Panc1 (cell line): Measurements from ENCODE around the gene CYB5R3. TPM values are rescaled to one million over a fixed set of nuclear protein-coding genes. Genes with fewer than 3 reads are reported as not detected.
A peak's percentile ranks its signal among the peaks of the same experiment; 100 is the strongest.

Source experiments
- ATAC-seq: fragments of 200-7000 bp; cut with Tn5 transposase; 2 replicates; pipeline ENCODE4 v1.9.1; 2020; ENCODE audit warnings: mild to moderate bottlenecking, moderate library complexity
- BruUV-seq: library from RNA; stranded (reverse); fragments of 400-500 nt; replicated peaks from 2 replicates; lab custom pipeline; 2021; lab: Mats Ljungman, UMichigan
- CTCF ChIA-PET: fragments of 300-600 bp; sonication (Branson Sonifier 250); formaldehyde crosslinking; loops from one replicate; lab custom pipeline; 2022; ENCODE audit warnings: antibody characterized with exemption; lab: Charles Lee
- POLR2A ChIA-PET: fragments of 300-600 bp; sonication (Branson Sonifier 250); formaldehyde crosslinking; loops from one replicate; lab custom pipeline; 2022; ENCODE audit warnings: antibody characterized with exemption; lab: Charles Lee
- DNase-seq: peaks from one replicate; pipeline ENCODE4 v3.0.0-alpha.2; 2010; ENCODE audit warnings: low read depth, low spot score
- H3K27ac ChIP-seq: 2 replicates; pipeline ENCODE4 v1.5.1; 2011; ENCODE audit warnings: mild to moderate bottlenecking, low read length, inconsistent platforms
- H3K27me3 ChIP-seq: fragments of 200-500 bp; sonication (Bioruptor generic); 2 replicates; pipeline ENCODE4 v1.6.0; 2014; ENCODE audit warnings: low read length, inconsistent platforms; ENCODE audit not compliant: control insufficient read depth, insufficient read depth
- H3K36me3 ChIP-seq: fragments of 200-500 bp; sonication (Bioruptor generic); 2 replicates; pipeline ENCODE4 v1.5.1; 2014; ENCODE audit warnings: inconsistent platforms, mild to moderate bottlenecking, low read length, moderate library complexity; ENCODE audit not compliant: control insufficient read depth, insufficient read depth
- H3K4me1 ChIP-seq: 2 replicates; pipeline ENCODE4 v1.5.1; 2011; ENCODE audit warnings: inconsistent platforms, mild to moderate bottlenecking, low read length, moderate library complexity; ENCODE audit not compliant: control insufficient read depth, insufficient read depth
- H3K4me3 ChIP-seq, 2 experiments: 2 replicates each; pipeline ENCODE4 v1.5.1; 2011 to 2012; ENCODE audit warnings: low read depth in 2 of 2, low read length in 2 of 2, mild to moderate bottlenecking in 2 of 2, inconsistent platforms in 1 of 2, moderate library complexity in 1 of 2
- H3K9me3 ChIP-seq: fragments of 200-500 bp; sonication (Bioruptor generic); 2 replicates; pipeline ENCODE4 v1.5.1; 2014; ENCODE audit warnings: low read depth, mild to moderate bottlenecking, inconsistent platforms, low read length, moderate library complexity; ENCODE audit not compliant: control insufficient read depth, insufficient read depth
- POLR2AphosphoS5 ChIP-seq: IDR thresholded peaks from 2 replicates; pipeline ENCODE4 v1.6.1; 2012; ENCODE audit warnings: mild to moderate bottlenecking, low read depth, low read length, moderate library complexity
- REST ChIP-seq, 2 experiments: IDR thresholded peaks; 2 replicates each; pipeline ENCODE4 v1.6.1; 2011 to 2012; ENCODE audit warnings: low read depth in 2 of 2, control low read depth in 1 of 2, low read length in 1 of 2, mild to moderate bottlenecking in 1 of 2, moderate library complexity in 1 of 2; ENCODE audit not compliant: insufficient read depth in 1 of 2
- SIN3A ChIP-seq: IDR thresholded peaks from 2 replicates; pipeline ENCODE4 v1.6.1; 2012; ENCODE audit warnings: low read depth, mild to moderate bottlenecking, low read length, moderate library complexity, borderline replicate concordance; ENCODE audit not compliant: insufficient read depth
- TCF7L2 ChIP-seq: IDR thresholded peaks from 2 replicates; pipeline ENCODE4 v1.6.1; 2011; ENCODE audit warnings: mild to moderate bottlenecking, low read depth, low read length, inconsistent platforms
- in situ Hi-C: cut with HindIII; loops from 2 replicates; pipeline ENCODE4 v1.10.0; 2016; ENCODE audit warnings: low sequenced_read_pairs, low pct_unique_long_range_greater_than_20kb
- intact Hi-C: fragments of 100-400 bp; cut with micrococcal nuclease; formaldehyde crosslinking; loops from one replicate; pipeline ENCODE4 v1.10.0; 2022; ENCODE audit not compliant: unreplicated experiment
- total RNA-seq: library from RNA; stranded (reverse); gene quantifications from one replicate; pipeline ENCODE4 v1.2.1, GENCODE V29; 2021; ENCODE audit not compliant: unreplicated experiment
- TF ChIP-seq, protein P1 (sequence below): fragments of 450-650 bp; IDR thresholded peaks from 2 replicates; pipeline ENCODE4 v1.5.1; 2017; ENCODE audit warnings: mild to moderate bottlenecking

Gene CYB5R3
- total RNA-seq, 1 experiment from 2014 or later: 102 TPM

- intact Hi-C loops: no loop called here
- peaks cover 5% of the 10 kb centered on the region for H3K4me1 ChIP-seq
- no peaks in the 10 kb centered on the region for H3K27me3 ChIP-seq
- no TSS peak for BruUV-seq
- H3K9me3 ChIP-seq: no peaks in the 10 kb centered on the region
- H3K4me3 ChIP-seq: no peak overlapping the region
- no peaks in the 10 kb centered on the region for H3K36me3 ChIP-seq
- ATAC-seq (no peak), DNase-seq (no peak)
- no peak for TF ChIP-seq POLR2AphosphoS5
- no peak for TF ChIP-seq REST (IDR thresholded peaks at IDR 0.05; ENCODE audit: insufficient read depth in 1 of 2, low read depth in 2 of 2, low read length in 1 of 2)
- TF ChIP-seq TCF7L2: no peak
- no peak for TF ChIP-seq SIN3A
- TF ChIP-seq, protein P1, sequence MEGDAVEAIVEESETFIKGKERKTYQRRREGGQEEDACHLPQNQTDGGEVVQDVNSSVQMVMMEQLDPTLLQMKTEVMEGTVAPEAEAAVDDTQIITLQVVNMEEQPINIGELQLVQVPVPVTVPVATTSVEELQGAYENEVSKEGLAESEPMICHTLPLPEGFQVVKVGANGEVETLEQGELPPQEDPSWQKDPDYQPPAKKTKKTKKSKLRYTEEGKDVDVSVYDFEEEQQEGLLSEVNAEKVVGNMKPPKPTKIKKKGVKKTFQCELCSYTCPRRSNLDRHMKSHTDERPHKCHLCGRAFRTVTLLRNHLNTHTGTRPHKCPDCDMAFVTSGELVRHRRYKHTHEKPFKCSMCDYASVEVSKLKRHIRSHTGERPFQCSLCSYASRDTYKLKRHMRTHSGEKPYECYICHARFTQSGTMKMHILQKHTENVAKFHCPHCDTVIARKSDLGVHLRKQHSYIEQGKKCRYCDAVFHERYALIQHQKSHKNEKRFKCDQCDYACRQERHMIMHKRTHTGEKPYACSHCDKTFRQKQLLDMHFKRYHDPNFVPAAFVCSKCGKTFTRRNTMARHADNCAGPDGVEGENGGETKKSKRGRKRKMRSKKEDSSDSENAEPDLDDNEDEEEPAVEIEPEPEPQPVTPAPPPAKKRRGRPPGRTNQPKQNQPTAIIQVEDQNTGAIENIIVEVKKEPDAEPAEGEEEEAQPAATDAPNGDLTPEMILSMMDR: no peak
- ChIA-PET CTCF (interaction anchor here (0.6 kb wide), 1 partner anchor 44 kb away, joined by 3 read pairs; no protein-coding TSS in a partner anchor), POLR2A (no interaction called here)
- in situ Hi-C loops: no loop called here
- H3K27ac ChIP-seq: no peak overlapping the region
Measured at GRCh38 chr22:42622061-42622710, 27.0 kb downstream of the CYB5R3 start.

DNA sequence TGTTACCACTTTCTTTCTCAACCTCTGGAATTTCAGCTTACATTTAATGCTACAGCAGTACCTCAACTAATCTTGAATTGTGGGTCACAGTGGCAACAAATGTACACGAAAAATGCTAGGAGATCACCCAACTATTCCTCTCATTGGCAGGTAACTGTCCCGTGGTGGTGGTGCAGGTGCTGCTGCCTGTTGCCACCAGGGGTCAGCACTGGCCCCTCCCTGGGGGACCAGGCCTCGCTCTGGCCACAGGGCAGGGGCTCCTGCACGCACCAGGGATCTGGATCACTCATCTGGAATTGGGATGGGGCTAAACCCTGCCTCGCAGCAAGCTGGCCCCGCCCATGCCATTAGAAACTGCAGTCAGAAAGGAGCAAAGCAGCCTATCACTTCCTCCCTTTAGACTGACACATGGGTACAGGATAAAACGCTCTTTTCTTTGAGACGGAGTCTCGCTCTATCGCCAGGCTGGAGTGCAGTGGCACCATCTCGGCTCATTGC, 27.6 kb downstream of the CYB5R3 start:
- Histone ChIP-seq H3K4me3 (no peak overlapping the region), H3K36me3 (no peaks in the 10 kb centered on the region), H3K4me1 (peaks cover 5% of the 10 kb centered on the region), H3K27me3 (no peaks in the 10 kb centered on the region), H3K9me3 (no peaks in the 10 kb centered on the region), H3K27ac (no peak overlapping the region)
- peak; percentile 82 for ATAC-seq
- ChIA-PET CTCF (interaction anchor here (0.6 to 0.8 kb wide), 3 partner anchors 11 to 429 kb away, joined by 4 to 6 read pairs (median 5); no protein-coding TSS in a partner anchor), POLR2A (no interaction called here)
- TF ChIP-seq, protein P1: peak; percentile 93
- no peak for TF ChIP-seq TCF7L2
- DNase-seq: no peak
- no TSS peak for BruUV-seq
- intact Hi-C loops: no loop called here
- in situ Hi-C loops: no loop called here
